Lung microvascular endothelial cell (primary cell): Measurements from ENCODE around the gene CHST6. TPM values are rescaled to one million over a fixed set of nuclear protein-coding genes. Genes with fewer than 3 reads are reported as not detected.
"Not testable (repeated sequence)": the region's sequence is repeated elsewhere in the genome, so short reads cannot be mapped to it uniquely, and the experiment has no call there.

Experiments used
- DNase-seq, 2 donors: peaks; one replicate each; pipeline versions ENCODE4 v3.0.0 to v3.0.0-alpha.2; 2010; ENCODE audit warnings: low read depth in 2 of 2
- total RNA-seq: library from RNA; depleted of rRNA; stranded (reverse); fragments of >200 nt; gene quantifications from 2 replicates; pipeline ENCODE4 v1.2.1, GENCODE V29; 2014

CHST6 gene
- total RNA-seq, 1 donor from 2014 or later = 0.99 TPM

DNA sequence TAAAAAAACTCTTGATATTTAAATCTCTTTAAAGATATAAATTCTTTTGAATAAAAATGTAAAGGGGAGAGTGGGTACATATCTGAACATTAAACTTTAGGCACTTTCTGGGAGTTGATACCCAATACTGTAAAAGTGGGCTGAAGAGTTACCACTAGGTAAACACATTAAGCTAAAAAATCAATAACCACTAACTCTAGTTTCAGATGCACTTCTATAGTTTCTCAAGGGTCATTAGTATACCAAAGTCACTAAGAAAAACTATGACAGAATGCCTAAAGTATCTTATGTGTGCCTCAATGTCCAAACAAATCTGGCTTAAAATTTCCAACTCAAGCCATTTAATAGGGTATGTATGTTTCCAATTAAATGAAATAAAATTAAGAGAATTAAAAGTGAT is 48.8 kb downstream of the CHST6 start:
- DNase-seq = no peak

- DNase-seq = no peak
Observed at GRCh38 chr16:75445298-75445697, 49.9 kb downstream of the CHST6 start.

DNA sequence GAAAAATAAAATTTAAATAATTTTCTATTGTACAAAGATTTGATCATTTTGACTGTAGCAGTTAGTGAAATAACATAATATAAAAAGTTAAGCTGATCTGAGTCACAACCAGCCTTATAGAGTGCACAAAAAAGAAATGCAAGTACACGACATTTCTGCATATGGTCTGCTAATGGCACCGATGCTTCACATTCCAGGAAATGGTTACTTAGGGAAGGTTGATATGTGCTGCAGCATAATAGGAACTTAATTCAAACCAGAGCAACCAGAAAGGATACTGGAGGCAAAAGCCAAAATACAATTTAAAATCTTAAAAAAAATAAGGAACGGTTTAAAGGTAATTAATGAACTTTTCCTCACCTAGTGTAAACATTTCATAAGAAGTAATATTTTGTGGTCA is 51.9 kb downstream of the CHST6 start:
- DNase-seq = no peak

DNA sequence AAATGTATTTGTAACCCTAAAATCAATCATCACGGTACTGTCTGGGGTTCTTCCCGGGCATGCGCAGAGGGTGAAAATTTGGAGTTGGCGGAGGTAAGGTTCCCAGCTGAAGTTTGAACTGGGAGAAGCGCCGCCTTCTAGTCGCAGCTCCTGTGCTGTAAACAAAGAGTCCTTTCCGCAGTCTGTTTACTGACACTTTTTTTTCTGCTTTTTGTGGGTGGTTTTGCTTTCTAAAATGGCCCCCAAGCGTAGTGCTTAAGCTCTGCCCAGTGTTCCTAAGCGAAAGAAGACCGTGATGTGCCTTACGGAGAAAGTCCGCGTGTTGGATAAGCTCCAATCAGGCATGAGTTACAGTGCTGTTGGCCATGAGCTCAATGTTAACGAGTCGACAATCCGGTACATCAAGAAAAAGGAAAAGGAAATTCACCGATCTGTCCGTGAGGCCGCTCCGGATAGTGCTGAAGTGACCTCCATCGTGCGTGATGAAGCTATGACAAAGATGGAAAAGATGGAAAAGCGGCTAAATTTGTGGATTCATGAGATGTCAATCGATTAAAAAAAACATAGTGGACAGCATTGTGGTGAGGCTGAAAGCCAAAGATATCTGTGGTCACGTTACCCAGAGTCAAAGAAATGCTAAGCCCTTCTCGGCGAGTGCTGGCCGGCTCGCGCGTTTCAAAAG is 61.4 kb downstream of the CHST6 start:
- DNase-seq = peak; percentile 97 to 98

GRCh38 chr16:75432828-75433731 is 62.2 kb downstream of the CHST6 start, which contains the start of gene CFDP1:
Gene CFDP1, minus strand, starts transcription at chr16:75433503. Its CDS starts 151 bp downstream, at chr16:75433352.
- DNase-seq = peak; percentile 96 to 98

GRCh38 chr16:75429621-75430403 is 65.4 kb downstream of the CHST6 start:
- DNase-seq = no peak

DNA sequence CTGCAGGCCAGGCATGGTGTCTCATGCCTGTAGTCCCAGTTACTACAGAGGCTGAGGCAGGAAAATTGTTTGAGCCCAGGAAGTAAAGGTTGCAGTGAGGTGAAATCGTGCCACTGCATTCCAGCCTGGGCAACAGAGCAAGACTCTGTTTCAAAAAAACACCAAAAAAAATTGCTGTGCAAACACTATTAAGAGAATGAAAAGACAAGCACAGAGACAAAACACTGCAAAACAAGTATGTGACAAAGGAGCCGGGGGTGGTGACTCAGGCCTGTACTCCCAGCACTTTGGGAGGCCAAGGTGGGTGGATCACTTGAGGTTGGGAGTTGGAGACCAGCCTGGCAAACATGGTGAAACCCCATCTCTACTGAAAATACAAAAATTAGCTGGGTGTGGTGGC is 68.7 kb downstream of the CHST6 start:
- not testable (repeated sequence) for DNase-seq

DNA sequence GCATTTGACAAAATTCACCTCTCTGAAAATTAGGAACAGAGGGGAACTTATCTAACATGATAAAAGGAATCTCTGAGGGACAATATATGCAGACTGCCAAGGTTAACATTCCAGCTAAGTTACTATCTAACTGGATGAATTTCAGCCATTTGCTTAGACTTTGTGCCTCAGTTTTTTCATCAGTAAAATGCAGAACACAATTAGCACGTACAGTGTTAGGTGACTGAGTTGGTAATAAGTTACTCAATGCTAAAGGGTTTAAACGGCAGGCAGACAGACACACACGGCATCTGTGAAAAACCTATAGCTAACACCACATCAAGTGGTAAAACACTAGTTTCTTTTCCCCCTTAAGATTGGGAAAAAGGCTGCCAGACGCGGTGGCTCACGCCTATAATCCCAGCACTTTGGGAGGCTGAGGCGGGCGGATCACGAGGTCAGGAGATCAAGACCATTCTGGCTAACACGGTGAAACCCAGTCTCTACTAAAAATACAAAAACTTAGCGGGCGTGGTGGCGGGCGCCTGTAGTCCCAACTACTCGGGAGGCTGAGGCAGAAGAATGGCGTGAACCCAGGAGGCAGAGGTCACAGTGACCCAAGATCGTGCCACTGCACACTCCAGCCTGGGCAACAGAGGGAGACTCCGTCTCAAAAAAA is 71.0 kb downstream of the CHST6 start:
- not testable (repeated sequence) for DNase-seq

DNA sequence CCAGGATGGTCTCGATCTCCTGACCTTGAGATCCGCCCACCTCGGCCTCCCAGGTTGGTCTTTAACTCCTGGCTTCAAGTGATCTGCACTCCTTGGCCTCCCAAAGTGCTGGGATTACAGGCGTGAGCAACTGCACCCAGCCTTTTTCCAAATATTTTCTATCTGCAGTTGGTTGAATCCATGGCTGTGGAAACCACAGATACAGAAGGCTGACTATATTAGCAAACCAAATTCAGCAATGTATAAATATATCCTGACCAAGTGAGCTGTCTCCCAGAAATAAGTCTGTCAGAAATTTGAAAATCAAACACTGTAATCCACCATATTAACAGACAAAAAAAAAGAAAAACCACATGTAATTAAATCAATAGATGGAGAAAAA is 71.5 kb downstream of the CHST6 start:
- no peak for DNase-seq

Other genes starting within 250 kb of the CHST6 start
- gene BCAR1, start 243.8 kb downstream of the CHST6 start, total RNA-seq = 65.2 and 104 TPM in 2 replicates
- 40.9 and 46.2 TPM in 2 replicates for gene CFDP1, start 61.9 kb downstream of the CHST6 start, total RNA-seq
- 25.5 and 43.1 TPM in 2 replicates for gene TMEM170A, start 30.8 kb downstream of the CHST6 start, total RNA-seq
- gene CHST5, start 40.7 kb upstream of the CHST6 start, total RNA-seq = not detected in 2 replicates
- gene TMEM231, start 60.8 kb upstream of the CHST6 start, total RNA-seq = 4.6 and 5.2 TPM in 2 replicates
- 39.7 and 77.0 TPM in 2 replicates for gene GABARAPL2, start 70.9 kb upstream of the CHST6 start, total RNA-seq
- 43.2 and 56.9 TPM in 2 replicates for gene ADAT1, start 127.8 kb upstream of the CHST6 start, total RNA-seq
- gene KARS1, start 152.2 kb upstream of the CHST6 start, total RNA-seq = 119 and 121 TPM in 2 replicates
- gene TERF2IP, start 152.3 kb upstream of the CHST6 start, total RNA-seq = 27.7 and 42.3 TPM in 2 replicates
- gene CPHXL2, start 181.6 kb upstream of the CHST6 start, total RNA-seq = not detected in 2 replicates
- not detected in 2 replicates for gene DUXB, start 206.0 kb upstream of the CHST6 start, total RNA-seq
- not detected in 2 replicates for gene CPHXL, start 231.0 kb upstream of the CHST6 start, total RNA-seq